Mucosa of stomach (tissue), 1 donor: ENCODE data around the gene ADO.

Source experiments
- H3K27me3 ChIP-seq: one replicate; pipeline ENCODE4 v1.7.0; 2013; ENCODE audit warnings: mild to moderate bottlenecking, low read length; ENCODE audit not compliant: control insufficient read depth, insufficient read depth
- H3K36me3 ChIP-seq: one replicate; pipeline ENCODE4 v1.7.0; 2013; ENCODE audit warnings: low read length; ENCODE audit not compliant: control insufficient read depth, insufficient read depth
- H3K4me1 ChIP-seq: one replicate; pipeline ENCODE4 v1.7.0; 2013; ENCODE audit warnings: mild to moderate bottlenecking, low read length; ENCODE audit not compliant: control insufficient read depth, insufficient read depth
- H3K4me3 ChIP-seq: one replicate; pipeline ENCODE4 v1.7.0; 2013; ENCODE audit warnings: low read length
- H3K9ac ChIP-seq: one replicate; pipeline ENCODE4 v1.7.0; 2013; ENCODE audit warnings: mild to moderate bottlenecking, low read length, moderate library complexity
- H3K9me3 ChIP-seq: one replicate; pipeline ENCODE4 v1.7.0; 2013; ENCODE audit warnings: mild to moderate bottlenecking, low read length, moderate library complexity; ENCODE audit not compliant: control insufficient read depth
- donor health status: Pancreatic carcinoma.

Gene ADO

GRCh38 chr10:62831346-62831745 lies 26.8 kb downstream of the ADO start:
- Histone ChIP-seq H3K36me3 (no peaks in the 10 kb centered on the region), H3K4me3 (no peak overlapping the region), H3K4me1 (no peaks in the 10 kb centered on the region), H3K9ac (no peak overlapping the region), H3K9me3 (no peaks in the 10 kb centered on the region), H3K27me3 (no peaks in the 10 kb centered on the region)

GRCh38 chr10:62839590-62839989 lies 35.1 kb downstream of the ADO start:
- Histone ChIP-seq H3K27me3 (no peaks in the 10 kb centered on the region), H3K4me3 (no peak overlapping the region), H3K36me3 (no peaks in the 10 kb centered on the region), H3K9ac (no peak overlapping the region), H3K9me3 (no peaks in the 10 kb centered on the region), H3K4me1 (no peaks in the 10 kb centered on the region)

GRCh38 chr10:62842983-62843382 lies 38.5 kb downstream of the ADO start:
- no peaks in the 10 kb centered on the region for H3K9me3 ChIP-seq
- no peaks in the 10 kb centered on the region for H3K27me3 ChIP-seq
- H3K9ac ChIP-seq = no peak overlapping the region
- H3K4me3 ChIP-seq = no peak overlapping the region
- H3K4me1 ChIP-seq = no peaks in the 10 kb centered on the region
- no peaks in the 10 kb centered on the region for H3K36me3 ChIP-seq

GRCh38 chr10:62843600-62843999 lies 39.1 kb downstream of the ADO start:
- H3K9me3 ChIP-seq = no peaks in the 10 kb centered on the region

GRCh38 chr10:62844280-62845011 lies 39.9 kb downstream of the ADO start:
- Histone ChIP-seq H3K4me1 (no peaks in the 10 kb centered on the region), H3K27me3 (no peaks in the 10 kb centered on the region), H3K9ac (no peak overlapping the region), H3K36me3 (no peaks in the 10 kb centered on the region), H3K9me3 (no peaks in the 10 kb centered on the region), H3K4me3 (no peak overlapping the region)

More at GRCh38 chr10:62843600-62843999, 39.1 kb downstream of the ADO start:
- H3K36me3 ChIP-seq = no peaks in the 10 kb centered on the region
- no peak overlapping the region for H3K9ac ChIP-seq
- no peaks in the 10 kb centered on the region for H3K4me1 ChIP-seq
- H3K27me3 ChIP-seq = no peaks in the 10 kb centered on the region
- H3K4me3 ChIP-seq = no peak overlapping the region

- H3K27me3 ChIP-seq = no peaks in the 10 kb centered on the region
- no peaks in the 10 kb centered on the region for H3K9me3 ChIP-seq
- H3K9ac ChIP-seq = no peak overlapping the region
- no peaks in the 10 kb centered on the region for H3K4me1 ChIP-seq
- H3K36me3 ChIP-seq = no peaks in the 10 kb centered on the region
- H3K4me3 ChIP-seq = no peak overlapping the region
Measured at GRCh38 chr10:62847433-62847832, 42.9 kb downstream of the ADO start.

GRCh38 chr10:62850646-62851045 lies 46.1 kb downstream of the ADO start:
- Histone ChIP-seq H3K9me3 (no peaks in the 10 kb centered on the region), H3K36me3 (no peaks in the 10 kb centered on the region), H3K9ac (no peak overlapping the region), H3K4me1 (no peaks in the 10 kb centered on the region), H3K4me3 (no peak overlapping the region), H3K27me3 (no peaks in the 10 kb centered on the region)

- Histone ChIP-seq H3K36me3 (no peaks in the 10 kb centered on the region), H3K4me3 (no peak overlapping the region), H3K9ac (no peak overlapping the region), H3K4me1 (no peaks in the 10 kb centered on the region), H3K27me3 (no peaks in the 10 kb centered on the region), H3K9me3 (no peaks in the 10 kb centered on the region)
Measured at GRCh38 chr10:62851442-62851841, 46.9 kb downstream of the ADO start.

GRCh38 chr10:62852961-62853702 lies 48.6 kb downstream of the ADO start:
- no peaks in the 10 kb centered on the region for H3K9me3 ChIP-seq
- H3K36me3 ChIP-seq = no peaks in the 10 kb centered on the region
- H3K4me1 ChIP-seq = no peaks in the 10 kb centered on the region
- no peak overlapping the region for H3K4me3 ChIP-seq
- H3K27me3 ChIP-seq = no peaks in the 10 kb centered on the region
- no peak overlapping the region for H3K9ac ChIP-seq

GRCh38 chr10:62853710-62854109 lies 49.2 kb downstream of the ADO start:
- H3K27me3 ChIP-seq = no peaks in the 10 kb centered on the region
- H3K9me3 ChIP-seq = no peaks in the 10 kb centered on the region
- no peaks in the 10 kb centered on the region for H3K36me3 ChIP-seq
- no peak overlapping the region for H3K4me3 ChIP-seq
- no peaks in the 10 kb centered on the region for H3K4me1 ChIP-seq
- no peak overlapping the region for H3K9ac ChIP-seq

- Histone ChIP-seq H3K9me3 (no peaks in the 10 kb centered on the region), H3K9ac (no peak overlapping the region), H3K27me3 (no peaks in the 10 kb centered on the region), H3K4me1 (no peaks in the 10 kb centered on the region), H3K36me3 (no peaks in the 10 kb centered on the region), H3K4me3 (no peak overlapping the region)
Measured at GRCh38 chr10:62856021-62856420, 51.5 kb downstream of the ADO start.
